ENCODE data around the gene SLAIN1. TPM values are rescaled to one million over a fixed set of nuclear protein-coding genes. Genes with fewer than 3 reads are reported as not detected.

Gene SLAIN1
- total and polyA plus RNA-seq, 2 of the 13 experiments (the other 11 are each of a cell fraction or from before 2014, with no cell fraction given), result 1.2 to 4.5 TPM

GRCh38 chr13:77697217-77698103, at the start of gene SLAIN1 (continued):
- no peak for TF ChIP-seq FOXP4 (CRISPR knock-in tag; IDR thresholded peaks at IDR 0.05)
- no peak for TF ChIP-seq SSRP1 (CRISPR knock-in tag; IDR thresholded peaks at IDR 0.05)
- TF ChIP-seq FOXM1 (CRISPR knock-in tag; IDR thresholded peaks at IDR 0.05), result no peak
- TF ChIP-seq ZNF609 (CRISPR knock-in tag; IDR thresholded peaks at IDR 0.05; ENCODE audit: borderline replicate concordance), result no peak
- no peak for TF ChIP-seq NKX3-1 (CRISPR knock-in tag; IDR thresholded peaks at IDR 0.05)
- no peak for TF ChIP-seq ZNF20 (CRISPR knock-in tag; IDR thresholded peaks at IDR 0.05)
- TF ChIP-seq BORCS8-MEF2B (CRISPR knock-in tag; IDR thresholded peaks at IDR 0.05), result no peak
- no peak for TF ChIP-seq ZSCAN25 (CRISPR knock-in tag; IDR thresholded peaks at IDR 0.05)
- no peak for TF ChIP-seq MTF1 (CRISPR knock-in tag; IDR thresholded peaks at IDR 0.05)
- no peak for TF ChIP-seq SNAI1 (CRISPR knock-in tag; IDR thresholded peaks at IDR 0.05; ENCODE audit: borderline replicate concordance)
- no peak for TF ChIP-seq ZNF792 (CRISPR knock-in tag; IDR thresholded peaks at IDR 0.05)
- no peak for TF ChIP-seq ARNT (IDR thresholded peaks at IDR 0.05)
- TF ChIP-seq SP5 (CRISPR knock-in tag; IDR thresholded peaks at IDR 0.05; ENCODE audit: borderline replicate concordance, low read depth), result no peak
- no peak for TF ChIP-seq GTF3A (CRISPR knock-in tag; conservative IDR thresholded peaks at IDR 0.05)
- TF ChIP-seq ZNF781 (CRISPR knock-in tag; IDR thresholded peaks at IDR 0.05; ENCODE audit: borderline replicate concordance, not compliant biosample characterization), result no peak
- no peak for TF ChIP-seq GABPA (IDR thresholded peaks at IDR 0.05; ENCODE audit: low read depth, low read length)
- TF ChIP-seq GABPA (CRISPR knock-in tag; IDR thresholded peaks at IDR 0.05; ENCODE audit: low read depth), result no peak
- 0 out of 2 replicates have a peak, but pooled peaks have one; percentile 31 for TF ChIP-seq POGZ (CRISPR knock-in tag; IDR thresholded peaks at IDR 0.05)
- TF ChIP-seq ZNF678 (CRISPR knock-in tag; IDR thresholded peaks at IDR 0.05), result no peak
- no peak for TF ChIP-seq ZNF432 (CRISPR knock-in tag; IDR thresholded peaks at IDR 0.05; ENCODE audit: borderline replicate concordance)
- TF ChIP-seq ZNF652 (CRISPR knock-in tag; IDR thresholded peaks at IDR 0.05; ENCODE audit: borderline replicate concordance, low read depth), result no peak
- no peak for TF ChIP-seq CHD4 (IDR thresholded peaks at IDR 0.05; ENCODE audit: borderline replicate concordance, low read length)
- no peak for TF ChIP-seq SOX13 (IDR thresholded peaks at IDR 0.05)
- TF ChIP-seq SOX13 (CRISPR knock-in tag; conservative IDR thresholded peaks at IDR 0.05 in 1 of 2, IDR thresholded peaks at IDR 0.05 in 1 of 2), result no peak
- TF ChIP-seq HNRNPLL (IDR thresholded peaks at IDR 0.05; ENCODE audit: low read depth, low read length, poor library complexity, severe bottlenecking), result peak; percentile 26

Measured in HepG2 (cell line).